ENCODE data around the gene RIMS4. TPM values are rescaled to one million over a fixed set of nuclear protein-coding genes. Genes with fewer than 3 reads are reported as not detected.

The RIMS4 gene
- total RNA-seq, 1 donor from 2014 or later, result not detected

DNA sequence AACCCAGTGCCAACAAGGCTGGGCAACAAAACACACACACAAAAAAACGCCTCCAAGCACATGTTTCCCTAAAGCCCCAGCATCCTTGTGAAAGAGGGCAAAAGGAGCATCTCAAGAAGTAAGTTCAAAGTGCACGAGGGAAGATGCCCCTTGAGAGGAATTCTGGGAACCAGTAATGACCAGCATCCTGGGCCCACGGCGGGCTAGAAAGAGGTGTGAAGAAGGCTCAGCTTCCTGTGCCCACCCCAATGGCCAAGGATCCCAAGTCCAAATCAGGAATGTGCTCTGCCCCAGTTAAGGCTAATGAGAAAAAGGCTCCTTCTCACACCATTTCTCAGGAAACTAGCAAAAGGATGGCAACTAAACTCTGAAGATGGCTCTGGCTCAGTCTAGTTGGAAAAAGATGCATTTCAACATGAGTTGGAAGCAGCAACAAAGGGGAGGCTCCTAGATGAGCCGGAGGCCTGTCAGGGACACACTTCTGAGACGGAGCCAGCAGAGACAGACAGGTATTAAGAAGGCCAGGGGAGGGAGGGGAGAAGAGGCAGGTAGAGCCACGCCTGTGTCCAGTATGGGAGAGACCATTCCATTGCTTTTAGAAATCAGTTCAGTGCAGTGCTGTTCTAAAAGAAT, 3.2 kb downstream of the RIMS4 start:
- Histone ChIP-seq H3K4me3 (ENCODE audit: low read depth, low read length) (no peak overlapping the region), H3K36me3 (ENCODE audit: control insufficient read depth, insufficient read depth, low read length) (no peaks in the 10 kb centered on the region), H3K27me3 (ENCODE audit: control insufficient read depth, insufficient read depth, low read length) (peaks cover 61% of the 10 kb centered on the region)
- no peak for DNase-seq (ENCODE audit: low read depth)
- TF ChIP-seq, protein P1, sequence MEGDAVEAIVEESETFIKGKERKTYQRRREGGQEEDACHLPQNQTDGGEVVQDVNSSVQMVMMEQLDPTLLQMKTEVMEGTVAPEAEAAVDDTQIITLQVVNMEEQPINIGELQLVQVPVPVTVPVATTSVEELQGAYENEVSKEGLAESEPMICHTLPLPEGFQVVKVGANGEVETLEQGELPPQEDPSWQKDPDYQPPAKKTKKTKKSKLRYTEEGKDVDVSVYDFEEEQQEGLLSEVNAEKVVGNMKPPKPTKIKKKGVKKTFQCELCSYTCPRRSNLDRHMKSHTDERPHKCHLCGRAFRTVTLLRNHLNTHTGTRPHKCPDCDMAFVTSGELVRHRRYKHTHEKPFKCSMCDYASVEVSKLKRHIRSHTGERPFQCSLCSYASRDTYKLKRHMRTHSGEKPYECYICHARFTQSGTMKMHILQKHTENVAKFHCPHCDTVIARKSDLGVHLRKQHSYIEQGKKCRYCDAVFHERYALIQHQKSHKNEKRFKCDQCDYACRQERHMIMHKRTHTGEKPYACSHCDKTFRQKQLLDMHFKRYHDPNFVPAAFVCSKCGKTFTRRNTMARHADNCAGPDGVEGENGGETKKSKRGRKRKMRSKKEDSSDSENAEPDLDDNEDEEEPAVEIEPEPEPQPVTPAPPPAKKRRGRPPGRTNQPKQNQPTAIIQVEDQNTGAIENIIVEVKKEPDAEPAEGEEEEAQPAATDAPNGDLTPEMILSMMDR (IDR thresholded peaks at IDR 0.05; ENCODE audit: insufficient read depth, low read length, poor library complexity, severe bottlenecking), result no peak

DNA sequence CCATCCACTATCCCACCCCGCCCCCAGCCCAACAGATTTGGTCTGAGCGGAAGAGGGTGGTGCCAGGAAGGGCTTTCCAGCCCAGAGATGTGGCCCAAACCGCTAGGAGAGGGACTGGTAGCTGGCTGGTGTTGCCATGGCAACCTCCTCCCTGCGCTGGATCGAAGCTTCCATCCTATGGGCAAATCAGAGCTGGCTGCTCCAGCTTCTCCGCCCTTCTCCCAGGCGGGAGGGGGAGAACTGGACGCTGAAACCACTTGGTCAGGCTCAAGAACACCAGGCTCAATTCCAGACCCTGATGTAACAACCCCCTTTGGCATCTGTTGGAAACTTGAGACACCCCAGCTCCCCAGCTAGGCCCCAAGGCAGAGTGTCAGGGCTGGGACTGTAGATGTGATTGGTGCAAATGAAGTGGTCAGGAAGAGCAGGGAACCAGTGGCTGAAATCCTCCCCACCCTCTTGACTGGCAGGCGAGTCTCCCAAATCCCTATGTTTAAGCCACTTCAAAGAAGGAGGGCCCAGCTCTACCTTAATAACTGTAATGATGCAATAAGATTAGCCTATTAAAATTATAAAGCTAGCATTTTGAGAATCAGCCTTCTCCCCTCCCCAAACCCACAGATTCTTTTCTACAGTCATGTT, 4.2 kb downstream of the RIMS4 start:
- no peak for DNase-seq (ENCODE audit: low read depth)
- TF ChIP-seq, protein P1 (IDR thresholded peaks at IDR 0.05; ENCODE audit: insufficient read depth, low read length, poor library complexity, severe bottlenecking), result no peak
- H3K4me3 ChIP-seq (ENCODE audit: low read depth, low read length), result no peak overlapping the region
- H3K36me3 ChIP-seq (ENCODE audit: control insufficient read depth, insufficient read depth, low read length), result no peaks in the 10 kb centered on the region
- peaks cover 51% of the 10 kb centered on the region for H3K27me3 ChIP-seq (ENCODE audit: control insufficient read depth, insufficient read depth, low read length)

DNA sequence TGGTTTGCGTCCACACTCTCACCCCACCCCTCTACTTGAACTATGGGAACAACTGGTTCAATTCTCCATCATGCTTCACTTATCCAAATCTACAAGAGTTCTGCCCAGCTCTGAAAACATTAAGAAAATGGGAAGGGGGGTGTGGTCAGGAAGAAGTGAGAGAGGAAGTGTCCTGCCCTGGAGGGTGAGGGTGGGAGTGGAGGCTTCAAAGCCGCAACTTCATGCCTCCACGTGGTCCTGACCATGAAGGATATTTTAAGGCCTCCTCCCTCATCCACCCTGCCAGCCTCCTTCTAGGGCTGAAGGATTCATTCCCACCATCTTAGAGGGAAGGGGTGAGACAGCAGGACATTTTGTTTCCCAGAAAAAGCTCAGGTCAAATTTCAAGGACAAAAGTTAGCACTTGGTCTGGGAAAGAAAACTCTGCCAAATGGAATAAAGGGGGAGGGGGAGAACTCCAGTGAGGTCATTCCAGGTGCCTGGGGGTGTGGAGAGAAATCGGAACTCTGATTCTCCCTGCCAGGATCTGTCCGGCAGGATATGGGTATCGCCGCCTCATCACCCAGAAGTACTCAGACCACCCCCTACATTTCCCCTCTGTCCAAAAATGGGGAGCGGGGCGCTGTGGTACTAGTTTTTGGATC, 4.9 kb downstream of the RIMS4 start:
- no peak for DNase-seq (ENCODE audit: low read depth)
- TF ChIP-seq, protein P1 (IDR thresholded peaks at IDR 0.05; ENCODE audit: insufficient read depth, low read length, poor library complexity, severe bottlenecking), result no peak
- Histone ChIP-seq H3K27me3 (ENCODE audit: control insufficient read depth, insufficient read depth, low read length) (peaks cover 45% of the 10 kb centered on the region), H3K4me3 (ENCODE audit: low read depth, low read length) (no peak overlapping the region), H3K36me3 (ENCODE audit: control insufficient read depth, insufficient read depth, low read length) (no peaks in the 10 kb centered on the region)

DNA sequence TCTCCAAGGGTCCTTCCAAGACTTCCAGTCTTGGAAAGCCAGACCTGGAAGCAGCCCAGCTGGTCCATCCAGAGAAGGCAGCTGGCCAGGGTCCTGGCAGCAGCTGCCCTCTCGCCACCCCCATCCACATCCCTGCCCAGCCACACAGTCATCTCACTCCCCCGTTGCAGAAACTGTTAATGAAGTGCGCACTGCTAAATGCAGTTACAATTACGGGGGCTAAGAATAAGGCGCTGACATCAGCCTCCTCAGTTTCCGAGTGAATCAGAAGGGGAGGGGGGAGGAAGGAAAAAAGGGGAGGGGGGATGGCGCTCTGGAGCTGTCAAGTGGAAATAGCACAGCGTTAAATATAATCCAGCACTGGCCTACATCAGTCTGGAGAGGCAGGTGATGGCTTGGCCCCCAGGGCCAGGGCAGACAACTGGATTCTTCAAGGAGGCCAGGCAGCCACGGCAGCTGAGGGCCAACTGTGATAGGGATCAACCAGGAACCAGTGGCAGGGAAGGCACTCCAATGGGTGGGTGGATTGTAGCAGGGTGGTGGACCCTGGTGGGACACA, 6.9 kb downstream of the RIMS4 start:
- Histone ChIP-seq H3K36me3 (ENCODE audit: control insufficient read depth, insufficient read depth, low read length) (no peaks in the 10 kb centered on the region), H3K27me3 (ENCODE audit: control insufficient read depth, insufficient read depth, low read length) (peaks cover 29% of the 10 kb centered on the region), H3K4me3 (ENCODE audit: low read depth, low read length) (no peak overlapping the region)
- no peak for DNase-seq (ENCODE audit: low read depth)
- TF ChIP-seq, protein P1 (IDR thresholded peaks at IDR 0.05; ENCODE audit: insufficient read depth, low read length, poor library complexity, severe bottlenecking), result no peak

GRCh38 chr20:44802702-44803101, 7.6 kb downstream of the RIMS4 start:
- H3K36me3 ChIP-seq (ENCODE audit: control insufficient read depth, insufficient read depth, low read length), result no peaks in the 10 kb centered on the region
- H3K27me3 ChIP-seq (ENCODE audit: control insufficient read depth, insufficient read depth, low read length), result peaks cover 24% of the 10 kb centered on the region
- no peak overlapping the region for H3K4me3 ChIP-seq (ENCODE audit: low read depth, low read length)
- DNase-seq (ENCODE audit: low read depth), result no peak
- TF ChIP-seq, protein P1 (IDR thresholded peaks at IDR 0.05; ENCODE audit: insufficient read depth, low read length, poor library complexity, severe bottlenecking), result no peak

All from kidney epithelial cell (primary cell).